GM18520 (cell line): ENCODE data around the gene CDH1.
"Not testable (repeated sequence)": the region's sequence is repeated elsewhere in the genome, so short reads cannot be mapped to it uniquely, and the experiment has no call there.

Experiments used
- ATAC-seq: cut with Tn5 transposase; IDR thresholded peaks from one replicate; pipeline ENCODE4 v1.9.1; 2021; ENCODE audit not compliant: unreplicated experiment

Gene CDH1

GRCh38 chr16:68737046-68737729 lies at the start of gene CDH1:
CDH1 (plus strand) TSS chr16:68737292; CDS start chr16:68737416, 124 bp downstream.
- ATAC-seq, result no peak

GRCh38 chr16:68689921-68690320 lies 47.2 kb upstream of the CDH1 start:
- no peak for ATAC-seq

- no peak for ATAC-seq
Observed at GRCh38 chr16:68695575-68695974, 41.5 kb upstream of the CDH1 start.

GRCh38 chr16:68696514-68696913 lies 40.6 kb upstream of the CDH1 start:
- no peak for ATAC-seq

- no peak for ATAC-seq
Observed at GRCh38 chr16:68698091-68698490, 39.0 kb upstream of the CDH1 start.

- ATAC-seq, result no peak
Observed at GRCh38 chr16:68700120-68700519, 37.0 kb upstream of the CDH1 start.

- ATAC-seq, result no peak
Observed at GRCh38 chr16:68700831-68701230, 36.3 kb upstream of the CDH1 start.

- no peak for ATAC-seq
Observed at GRCh38 chr16:68704232-68704867, 32.7 kb upstream of the CDH1 start.

- no peak for ATAC-seq
Observed at GRCh38 chr16:68707340-68708152, 29.5 kb upstream of the CDH1 start.

- no peak for ATAC-seq
Observed at GRCh38 chr16:68710211-68710610, 26.9 kb upstream of the CDH1 start.

GRCh38 chr16:68711421-68712139 lies 25.5 kb upstream of the CDH1 start:
- ATAC-seq, result no peak

- ATAC-seq, result no peak
Observed at GRCh38 chr16:68713361-68713760, 23.7 kb upstream of the CDH1 start.

- no peak for ATAC-seq
Observed at GRCh38 chr16:68715471-68715870, 21.6 kb upstream of the CDH1 start.

- not testable (repeated sequence) for ATAC-seq
Observed at GRCh38 chr16:68716516-68716915, 20.6 kb upstream of the CDH1 start.

- no peak for ATAC-seq
Observed at GRCh38 chr16:68717684-68718083, 19.4 kb upstream of the CDH1 start.

GRCh38 chr16:68718590-68718989 lies 18.5 kb upstream of the CDH1 start:
- no peak for ATAC-seq

- ATAC-seq, result peak; percentile 94
Observed at GRCh38 chr16:68719993-68720489, 17.1 kb upstream of the CDH1 start.

GRCh38 chr16:68722119-68723024 lies 14.7 kb upstream of the CDH1 start:
- ATAC-seq, result no peak

- ATAC-seq, result no peak
Observed at GRCh38 chr16:68724797-68725196, 12.3 kb upstream of the CDH1 start.

- ATAC-seq, result no peak
Observed at GRCh38 chr16:68728523-68728922, 8.6 kb upstream of the CDH1 start.
